22Rv1 (cell line): ENCODE data around the gene WEE2.
A peak's percentile ranks its signal among the peaks of the same experiment; 100 is the strongest.
"Not testable (repeated sequence)": the region's sequence is repeated elsewhere in the genome, so short reads cannot be mapped to it uniquely, and the experiment has no call there.

ENCODE experiments used
- H3K27ac ChIP-seq: fragments of 450-650 bp; 2 replicates; pipeline ENCODE4 v1.5.1; 2017
- ZFX ChIP-seq: fragments of 450-650 bp; IDR thresholded peaks from 2 replicates; pipeline ENCODE4 v1.6.1; 2017; ENCODE audit warnings: antibody characterized with exemption, borderline replicate concordance
- TF ChIP-seq, protein P1 (sequence below): fragments of 450-650 bp; IDR thresholded peaks from 2 replicates; pipeline ENCODE4 v1.5.1; 2017; ENCODE audit warnings: mild to moderate bottlenecking

WEE2 gene

DNA sequence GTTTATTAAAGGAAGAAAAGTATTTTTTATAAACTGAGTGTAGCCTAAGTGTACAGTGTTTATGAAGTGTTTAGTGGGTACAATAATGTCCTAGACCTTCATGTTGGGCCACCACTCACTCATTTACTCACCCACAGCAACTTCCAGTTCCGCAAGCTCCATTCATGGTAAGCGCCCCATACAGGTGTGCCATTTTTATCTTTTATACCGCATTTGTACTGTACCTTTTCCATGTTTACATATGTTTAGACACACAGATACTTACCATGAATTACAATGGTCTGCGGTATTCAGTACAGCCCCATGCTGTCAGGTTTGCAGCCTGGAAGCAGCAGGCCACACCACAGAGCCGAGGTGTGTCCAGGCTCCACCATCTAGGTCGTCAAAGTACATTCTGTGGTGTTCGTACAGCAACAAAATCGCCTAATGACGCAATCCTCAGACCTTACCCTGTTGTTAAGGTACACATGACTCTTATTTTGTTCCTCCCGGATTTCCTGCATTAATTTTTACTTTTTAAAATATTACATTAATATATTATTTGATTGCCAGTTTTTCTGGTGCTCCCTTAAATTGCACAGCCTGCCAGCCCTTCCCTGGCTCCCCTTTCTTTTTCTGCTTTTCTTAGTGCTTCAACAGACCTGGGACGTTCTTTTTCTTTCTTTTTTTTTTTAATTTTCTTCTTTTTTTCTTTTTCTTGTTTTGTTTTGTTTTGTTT, 29.1 kb downstream of the WEE2 start:
- peak overlapping the region; percentile 85 for H3K27ac ChIP-seq
- TF ChIP-seq, protein P1, sequence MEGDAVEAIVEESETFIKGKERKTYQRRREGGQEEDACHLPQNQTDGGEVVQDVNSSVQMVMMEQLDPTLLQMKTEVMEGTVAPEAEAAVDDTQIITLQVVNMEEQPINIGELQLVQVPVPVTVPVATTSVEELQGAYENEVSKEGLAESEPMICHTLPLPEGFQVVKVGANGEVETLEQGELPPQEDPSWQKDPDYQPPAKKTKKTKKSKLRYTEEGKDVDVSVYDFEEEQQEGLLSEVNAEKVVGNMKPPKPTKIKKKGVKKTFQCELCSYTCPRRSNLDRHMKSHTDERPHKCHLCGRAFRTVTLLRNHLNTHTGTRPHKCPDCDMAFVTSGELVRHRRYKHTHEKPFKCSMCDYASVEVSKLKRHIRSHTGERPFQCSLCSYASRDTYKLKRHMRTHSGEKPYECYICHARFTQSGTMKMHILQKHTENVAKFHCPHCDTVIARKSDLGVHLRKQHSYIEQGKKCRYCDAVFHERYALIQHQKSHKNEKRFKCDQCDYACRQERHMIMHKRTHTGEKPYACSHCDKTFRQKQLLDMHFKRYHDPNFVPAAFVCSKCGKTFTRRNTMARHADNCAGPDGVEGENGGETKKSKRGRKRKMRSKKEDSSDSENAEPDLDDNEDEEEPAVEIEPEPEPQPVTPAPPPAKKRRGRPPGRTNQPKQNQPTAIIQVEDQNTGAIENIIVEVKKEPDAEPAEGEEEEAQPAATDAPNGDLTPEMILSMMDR, result no peak
- TF ChIP-seq ZFX, result no peak

DNA sequence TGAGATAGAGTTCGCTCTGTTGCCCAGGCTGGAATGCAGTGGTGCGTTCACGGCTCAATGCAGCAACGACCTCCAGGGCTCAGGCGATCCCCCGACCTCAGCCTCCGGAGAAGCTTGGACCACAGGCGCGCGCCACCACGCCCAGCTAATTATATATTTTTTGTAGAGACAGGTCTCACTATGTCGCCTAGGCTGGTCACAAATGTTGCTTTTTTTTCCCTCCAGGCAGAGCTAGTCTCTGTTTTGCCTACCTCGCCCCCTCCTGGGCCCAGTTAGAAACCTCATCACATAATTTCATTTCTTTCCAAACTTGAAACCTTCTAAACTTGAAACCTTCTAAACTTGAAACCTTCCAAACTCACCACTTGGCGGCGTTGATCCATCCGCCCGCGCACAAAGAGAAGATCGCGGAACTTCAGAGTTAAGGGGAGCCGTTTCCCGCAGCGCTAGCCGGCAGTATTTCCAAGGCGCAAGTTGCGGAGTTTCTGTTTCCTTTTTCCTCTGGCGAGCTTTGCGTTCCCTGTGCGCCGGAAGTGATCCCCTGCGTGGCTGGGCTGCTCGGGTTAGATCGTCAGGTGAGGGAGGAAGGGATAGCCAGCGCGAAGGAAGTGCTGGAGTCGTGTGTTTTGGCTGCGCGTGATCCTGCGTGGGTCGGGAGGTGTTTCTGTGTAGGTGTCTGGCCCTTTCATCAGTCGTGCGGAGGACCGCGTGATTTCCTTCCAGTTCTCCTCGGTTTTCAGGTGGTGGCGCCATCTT, 29.9 kb downstream of the WEE2 start, which contains the start of gene SSBP1:
Gene SSBP1 (plus strand): TSS at position 523 of the 756 bp plus-strand sequence. CDS start 809 bp downstream, outside the sequence.
- H3K27ac ChIP-seq, result peak within 1 kb of the TSS; percentile 85
- TF ChIP-seq, protein P1, result peak; percentile 99
- no peak for TF ChIP-seq ZFX

DNA sequence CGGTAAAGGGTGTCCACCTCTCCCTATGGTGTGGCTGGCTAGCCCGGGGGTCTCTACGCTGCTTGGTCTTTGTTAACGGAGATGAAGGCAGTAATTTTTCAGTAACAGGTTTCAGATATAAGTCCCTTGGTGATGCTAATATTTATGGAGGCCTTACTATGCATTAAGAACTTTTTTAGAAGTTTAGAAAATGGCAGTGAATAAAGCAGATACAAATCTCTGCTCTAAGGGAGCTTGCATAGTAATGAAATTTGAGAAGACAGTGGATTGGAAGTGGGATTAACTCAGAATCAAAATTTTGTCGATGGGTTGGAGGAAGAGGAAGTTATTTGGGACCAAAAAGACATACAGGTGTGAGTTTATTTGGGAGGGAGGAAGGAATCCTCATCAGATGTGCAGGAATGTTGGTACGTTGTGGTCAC, 30.4 kb downstream of the WEE2 start:
- H3K27ac ChIP-seq, result peak overlapping the region; percentile 85

DNA sequence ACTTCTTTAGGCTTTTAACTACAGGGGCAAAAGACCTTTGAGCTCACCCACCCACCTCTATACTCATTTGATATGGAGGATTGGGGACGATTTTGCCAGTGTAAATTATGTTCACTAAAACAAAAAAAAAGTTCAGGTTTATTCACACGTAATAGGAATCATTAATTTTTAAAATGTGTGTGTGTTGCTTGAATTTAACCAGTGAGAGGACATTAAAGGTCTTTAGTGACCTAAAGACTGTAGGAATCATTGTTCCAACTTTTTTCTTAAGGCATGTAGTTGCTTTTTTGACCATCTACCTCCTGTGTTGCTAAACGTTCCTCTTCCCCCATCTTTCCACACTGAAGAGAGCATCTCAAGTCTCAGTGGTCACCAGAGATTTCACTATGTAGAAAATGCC, 31.1 kb downstream of the WEE2 start:
- peak overlapping the region; percentile 85; the same call in 1 of the 2 replicates for H3K27ac ChIP-seq
- TF ChIP-seq, protein P1, result no peak
- TF ChIP-seq ZFX, result no peak

More for the DNA sequence above, 30.4 kb downstream of the WEE2 start:
- TF ChIP-seq ZFX, result no peak
- TF ChIP-seq, protein P1, result no peak

DNA sequence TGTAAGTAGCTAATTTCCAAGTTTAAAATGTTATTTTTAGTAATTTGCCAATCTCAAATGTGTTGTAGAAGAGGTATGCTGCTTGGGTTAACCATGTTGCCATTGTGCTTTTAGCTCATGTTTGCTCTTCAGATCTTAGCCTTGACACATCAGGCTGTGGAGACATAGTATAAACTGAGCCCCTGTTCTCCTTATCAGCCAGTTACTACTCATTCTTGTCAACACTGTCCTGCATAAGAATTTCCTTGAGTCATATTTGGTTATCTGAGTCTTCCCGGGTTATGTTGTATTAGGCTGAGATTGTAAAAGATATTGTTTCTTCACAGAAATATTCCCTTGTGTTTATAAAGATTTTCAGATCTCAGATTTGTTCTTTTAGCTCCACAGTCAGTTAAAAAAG, 34.1 kb downstream of the WEE2 start:
- TF ChIP-seq ZFX, result no peak
- TF ChIP-seq, protein P1, result no peak

DNA sequence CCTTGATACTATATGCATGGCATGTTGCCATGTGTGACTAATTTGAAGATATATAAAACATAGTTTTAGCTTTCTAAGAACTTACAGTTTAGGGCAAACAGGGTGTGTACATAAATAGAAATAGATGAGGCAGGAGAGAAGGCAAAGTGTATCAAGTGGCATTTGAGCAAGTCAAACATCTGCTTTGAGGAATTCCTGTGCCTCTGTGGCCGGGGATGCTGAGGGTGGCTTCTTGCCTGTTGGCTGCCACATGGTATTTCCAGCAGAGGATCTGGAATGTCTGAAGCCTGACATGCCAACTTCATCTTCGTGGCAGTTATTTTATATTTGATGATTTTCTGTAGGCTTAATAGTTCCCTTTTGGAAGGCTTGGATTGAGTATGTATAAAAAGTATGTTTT, 36.0 kb downstream of the WEE2 start:
- H3K27ac ChIP-seq, result no peak overlapping the region
- no peak for TF ChIP-seq ZFX
- TF ChIP-seq, protein P1, result no peak

More for the DNA sequence above, 34.1 kb downstream of the WEE2 start:
- H3K27ac ChIP-seq, result no peak overlapping the region

DNA sequence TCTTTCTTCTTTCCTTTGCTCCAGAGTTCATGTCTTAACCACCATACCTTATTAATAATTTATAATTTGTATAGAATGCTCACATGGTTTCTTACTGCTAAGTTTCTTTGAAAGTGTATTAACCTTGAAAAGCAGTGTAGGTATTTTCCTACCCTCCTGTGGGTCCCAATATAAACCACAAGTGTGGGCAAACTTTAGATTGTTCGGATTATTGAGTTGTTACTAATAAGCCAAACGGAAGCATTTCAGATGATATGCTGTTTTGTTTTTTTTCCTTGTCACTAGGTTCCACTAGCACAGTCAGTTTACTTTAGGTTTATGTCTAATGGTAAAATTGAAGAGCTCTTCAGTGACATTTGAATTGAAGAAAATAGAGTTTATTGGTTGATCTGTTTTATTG, 40.2 kb downstream of the WEE2 start:
- TF ChIP-seq ZFX, result no peak
- TF ChIP-seq, protein P1, result no peak
- H3K27ac ChIP-seq, result no peak overlapping the region

DNA sequence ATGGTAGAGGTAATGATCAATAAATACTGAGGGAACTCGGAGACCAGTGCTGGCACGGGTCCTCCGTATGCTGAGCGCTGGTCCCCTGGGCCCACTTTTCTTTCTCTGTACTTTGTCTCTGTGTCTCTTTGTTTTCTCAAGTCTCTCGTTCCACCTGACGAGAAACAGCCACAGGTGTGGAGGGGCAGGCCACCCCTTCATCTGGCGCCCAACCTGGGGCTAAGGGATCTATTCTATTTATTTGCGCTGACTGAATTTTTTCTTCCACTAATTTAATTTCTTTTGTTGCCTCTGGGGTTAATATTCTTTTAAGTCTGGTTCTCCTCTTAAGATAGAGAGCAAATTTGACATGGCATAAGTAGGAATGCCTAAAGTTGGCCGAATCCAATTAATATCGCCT, 43.8 kb downstream of the WEE2 start:
- H3K27ac ChIP-seq, result not testable (repeated sequence)
